GM12878 (cell line): ENCODE measurements around the gene CORO2B. TPM values are rescaled to one million over a fixed set of nuclear protein-coding genes. Genes with fewer than 3 reads are reported as not detected.

Source experiments
- ATAC-seq: fragments of 200-7000 bp; cut with Tn5 transposase; 3 replicates; pipeline ENCODE4 v1.9.1; 2020; ENCODE audit warnings: mild to moderate bottlenecking, moderate library complexity
- BruUV-seq: library from RNA; stranded (reverse); fragments of 400-500 nt; replicated peaks from 2 replicates; lab custom pipeline; 2021; lab: Mats Ljungman, UMichigan
- CTCF ChIA-PET: fragments of 300-600 bp; sonication (Branson Sonifier 250); formaldehyde crosslinking; extraction: SDS; loops from one replicate; lab custom pipeline; 2021; ENCODE audit warnings: inconsistent platforms; lab: Yijun Ruan, JAX
- POLR2A ChIA-PET: fragments of 350-600 bp; formaldehyde crosslinking; extraction: SDS; loops from one replicate; lab custom pipeline; 2021; ENCODE audit warnings: inconsistent platforms; lab: Charles Lee
- RAD21 ChIA-PET: fragments of 300-600 bp; sonication (Branson Sonifier 250); formaldehyde crosslinking; loops from one replicate; lab custom pipeline; 2023; ENCODE audit warnings: antibody characterized with exemption; ENCODE audit not compliant: unreplicated experiment; lab: Charles Lee
- SMC1A ChIA-PET: fragments of 300-600 bp; sonication (Branson Sonifier 250); formaldehyde crosslinking; loops from one replicate; lab custom pipeline; 2023; ENCODE audit not compliant: unreplicated experiment, uncharacterized antibody; lab: Charles Lee
- DNase-seq: peaks from one replicate; pipeline ENCODE4 v3.0.0-alpha.2; 2011; ENCODE audit warnings: low read depth, low spot score
- FAIRE-seq: peaks from 3 replicates; lab custom pipeline; 2011; peaks lifted over from hg19 to GRCh38; lab: Jason Lieb, UNC
- H2AFZ ChIP-seq: 2 replicates; pipeline ENCODE4 v1.6.0; 2011; ENCODE audit warnings: low read depth, low read length, control low read depth; ENCODE audit not compliant: control insufficient read depth
- H3K27ac ChIP-seq: 2 replicates; pipeline ENCODE4 v1.5.1; 2011; ENCODE audit warnings: control low read depth; ENCODE audit not compliant: control insufficient read depth, insufficient read depth
- H3K27me3 ChIP-seq, 2 experiments: replicated peaks in 1 of 2; 2 replicates each; pipeline versions ENCODE4 v1.6.0 to v1.6.1; 2011; ENCODE audit warnings: low read length in 1 of 2; ENCODE audit not compliant: control insufficient read depth in 2 of 2, insufficient read depth in 2 of 2
- H3K36me3 ChIP-seq, 2 experiments: 2 replicates each; pipeline ENCODE4 v1.5.1; 2011; ENCODE audit warnings: low read length in 1 of 2; ENCODE audit not compliant: control insufficient read depth in 2 of 2, insufficient read depth in 2 of 2
- H3K4me1 ChIP-seq: 2 replicates; pipeline ENCODE4 v1.6.1; 2011; ENCODE audit warnings: mild to moderate bottlenecking, low read length, moderate library complexity, mixed read lengths; ENCODE audit not compliant: control insufficient read depth, insufficient read depth
- H3K4me2 ChIP-seq: 2 replicates; pipeline ENCODE4 v1.6.0; 2011; ENCODE audit warnings: control low read depth; ENCODE audit not compliant: control insufficient read depth, insufficient read depth
- H3K4me3 ChIP-seq: fragments of 200-600 bp; sonication (generic); 2 replicates; pipeline ENCODE4 v1.5.1; 2016
- H3K79me2 ChIP-seq: 2 replicates; pipeline ENCODE4 v1.6.0; 2011; ENCODE audit warnings: low read length; ENCODE audit not compliant: control insufficient read depth, insufficient read depth
- H3K9ac ChIP-seq: 2 replicates; pipeline ENCODE4 v1.8.0; 2011; ENCODE audit warnings: low read length, control low read depth, mixed read lengths; ENCODE audit not compliant: control insufficient read depth, insufficient read depth
- H3K9me3 ChIP-seq: replicated peaks from 3 replicates; pipeline ENCODE4 v1.5.1; 2011; ENCODE audit warnings: mild to moderate bottlenecking, low read length; ENCODE audit not compliant: control insufficient read depth, insufficient read depth
- H4K20me1 ChIP-seq: 2 replicates; pipeline ENCODE4 v1.6.0; 2011; ENCODE audit not compliant: control insufficient read depth, insufficient read depth
- SREBF1 ChIP-seq: IDR thresholded peaks from 2 replicates; pipeline ENCODE4 v1.6.1; 2012; ENCODE audit warnings: mild to moderate bottlenecking, low read length
- ZSCAN29 ChIP-seq: fragments of 450-650 bp; IDR thresholded peaks from 2 replicates; pipeline ENCODE4 v1.6.1; 2017; ENCODE audit warnings: mild to moderate bottlenecking, moderate library complexity
- WGBS: methylation state at CpG from one replicate; pipeline ENCODE4 v1.1.6; 2016; ENCODE audit warnings: low lambda C conversion rate; ENCODE audit not compliant: insufficient replicate concordance, insufficient coverage; ENCODE audit errors: missing lambda C conversion rate; 5-methylcytosine and 5-hydroxymethylcytosine counted together
- in situ Hi-C: fragments of 300-500 bp; cut with MboI; formaldehyde crosslinking; loops from 9 replicates; pipeline ENCODE4 v1.14.3; 2018; ENCODE audit warnings: mixed read lengths
- intact Hi-C: fragments of 100-400 bp; cut with micrococcal nuclease; formaldehyde crosslinking; loops from one replicate; pipeline ENCODE4 v1.14.2; 2022; ENCODE audit not compliant: unreplicated experiment
- polyA plus RNA-seq, 11 experiments: library from polyadenylated mRNA; depleted of rRNA in 4 of 11; unstranded in 6 of 11; stranded (reverse) in 5 of 11; fragments of >200 nt; fragmentation: Nextera tagmentation in 4 of 11; fragmentation: Illumina TruSeq in 1 of 11; extraction: Ambion mirVana in 4 of 11; extraction: Trizol in 1 of 11; gene quantifications; 1 replicate in 1 of 11; 2 replicates in 10 of 11; pipeline versions ENCODE4 v1.2.1 to v1.2.3, GENCODE V29; 2011 to 2016; ENCODE audit warnings: inconsistent platforms in 2 of 11, missing spikeins in 2 of 11, low read depth in 1 of 11
- total RNA-seq, 4 experiments: library from RNA; depleted of rRNA in 3 of 4; stranded (reverse); fragments of >200 nt in 3 of 4; fragmentation: Illumina TruSeq in 1 of 4; extraction: Trizol in 1 of 4; gene quantifications; 2 replicates each; pipeline versions ENCODE4 v1.2.1 to v1.2.3, GENCODE V29; 2013 to 2021
- TF ChIP-seq, protein P1 (sequence below): fragments of 450-650 bp; IDR thresholded peaks from 2 replicates; pipeline ENCODE4 v1.6.1; 2018; ENCODE audit warnings: mild to moderate bottlenecking, low read depth, moderate library complexity; ENCODE audit not compliant: partially characterized antibody
- TF ChIP-seq, protein P2 (sequence below): fragments of 450-650 bp; formaldehyde crosslinking; IDR thresholded peaks from 2 replicates; pipeline ENCODE4 v1.4.0; 2022; ENCODE audit warnings: mild to moderate bottlenecking, moderate library complexity
- TF ChIP-seq, protein P3 (sequence below): IDR thresholded peaks from 2 replicates; pipeline ENCODE4 v1.6.1; 2012; ENCODE audit warnings: low read depth, low read length, improper control_type of control experiment

Gene CORO2B
- total and polyA plus RNA-seq, 10 of the 15 experiments (the other 5 are each of a cell fraction or from before 2014, with no cell fraction given): 0.05 to 0.73 (median 0.13) TPM; not detected in 4

DNA sequence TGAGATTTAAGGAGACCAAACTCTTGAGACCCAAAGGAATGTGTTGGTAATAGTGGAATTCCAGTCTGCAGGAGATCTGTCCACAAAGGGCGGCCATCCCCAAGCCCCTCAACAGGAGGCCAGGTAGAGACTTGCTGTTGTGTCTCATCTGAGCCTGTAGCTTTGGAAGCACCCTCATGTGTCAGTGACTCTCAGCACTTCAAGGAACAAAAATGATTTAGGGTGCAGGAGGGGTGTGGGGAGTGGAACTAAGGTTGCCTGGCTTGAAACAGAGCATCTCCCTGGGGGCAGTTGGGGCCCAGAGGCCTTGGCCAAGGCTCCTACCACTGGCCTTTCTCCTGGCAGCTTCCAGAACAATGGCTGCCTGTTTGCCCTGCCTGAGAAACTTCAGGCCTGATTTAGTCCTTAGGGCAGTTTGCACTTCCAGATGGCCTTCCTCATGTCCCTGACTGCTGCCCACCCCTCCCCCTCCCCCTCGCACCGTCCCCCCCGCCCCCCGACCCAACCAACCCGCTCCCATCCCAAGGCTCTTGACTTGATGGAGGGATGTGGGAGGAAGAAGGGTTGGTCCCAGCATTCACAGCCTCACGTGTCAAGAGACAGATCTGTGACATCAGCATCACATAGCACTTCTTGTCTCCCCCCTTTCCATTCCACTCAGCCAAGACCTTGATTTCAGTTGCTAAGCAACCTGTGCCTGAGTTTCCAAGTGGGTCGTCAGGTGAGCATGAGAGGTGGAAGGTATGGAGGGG is 77.1 kb downstream of the CORO2B start:
- 7% methylated on average over 4 of the region's 8 CpGs for WGBS
- intact Hi-C loops: no loop called here
- no peak for DNase-seq
- H3K36me3 ChIP-seq: no peaks in the 10 kb centered on the region
- no peak overlapping the region for H3K27ac ChIP-seq
- ChIA-PET CTCF (interaction anchor here (1.0 kb wide), 1 partner anchor 18 kb away, joined by 4 read pairs; no protein-coding TSS in a partner anchor), POLR2A (no interaction called here)
- H3K4me2 ChIP-seq: no peak overlapping the region
- H3K79me2 ChIP-seq: no peaks in the 10 kb centered on the region
- H4K20me1 ChIP-seq: no peaks in the 10 kb centered on the region
- TF ChIP-seq, protein P1, sequence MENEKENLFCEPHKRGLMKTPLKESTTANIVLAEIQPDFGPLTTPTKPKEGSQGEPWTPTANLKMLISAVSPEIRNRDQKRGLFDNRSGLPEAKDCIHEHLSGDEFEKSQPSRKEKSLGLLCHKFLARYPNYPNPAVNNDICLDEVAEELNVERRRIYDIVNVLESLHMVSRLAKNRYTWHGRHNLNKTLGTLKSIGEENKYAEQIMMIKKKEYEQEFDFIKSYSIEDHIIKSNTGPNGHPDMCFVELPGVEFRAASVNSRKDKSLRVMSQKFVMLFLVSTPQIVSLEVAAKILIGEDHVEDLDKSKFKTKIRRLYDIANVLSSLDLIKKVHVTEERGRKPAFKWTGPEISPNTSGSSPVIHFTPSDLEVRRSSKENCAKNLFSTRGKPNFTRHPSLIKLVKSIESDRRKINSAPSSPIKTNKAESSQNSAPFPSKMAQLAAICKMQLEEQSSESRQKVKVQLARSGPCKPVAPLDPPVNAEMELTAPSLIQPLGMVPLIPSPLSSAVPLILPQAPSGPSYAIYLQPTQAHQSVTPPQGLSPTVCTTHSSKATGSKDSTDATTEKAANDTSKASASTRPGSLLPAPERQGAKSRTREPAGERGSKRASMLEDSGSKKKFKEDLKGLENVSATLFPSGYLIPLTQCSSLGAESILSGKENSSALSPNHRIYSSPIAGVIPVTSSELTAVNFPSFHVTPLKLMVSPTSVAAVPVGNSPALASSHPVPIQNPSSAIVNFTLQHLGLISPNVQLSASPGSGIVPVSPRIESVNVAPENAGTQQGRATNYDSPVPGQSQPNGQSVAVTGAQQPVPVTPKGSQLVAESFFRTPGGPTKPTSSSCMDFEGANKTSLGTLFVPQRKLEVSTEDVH: no peak
- TF ChIP-seq SREBF1 (no peak), ZSCAN29 (no peak)
- TF ChIP-seq, protein P2, sequence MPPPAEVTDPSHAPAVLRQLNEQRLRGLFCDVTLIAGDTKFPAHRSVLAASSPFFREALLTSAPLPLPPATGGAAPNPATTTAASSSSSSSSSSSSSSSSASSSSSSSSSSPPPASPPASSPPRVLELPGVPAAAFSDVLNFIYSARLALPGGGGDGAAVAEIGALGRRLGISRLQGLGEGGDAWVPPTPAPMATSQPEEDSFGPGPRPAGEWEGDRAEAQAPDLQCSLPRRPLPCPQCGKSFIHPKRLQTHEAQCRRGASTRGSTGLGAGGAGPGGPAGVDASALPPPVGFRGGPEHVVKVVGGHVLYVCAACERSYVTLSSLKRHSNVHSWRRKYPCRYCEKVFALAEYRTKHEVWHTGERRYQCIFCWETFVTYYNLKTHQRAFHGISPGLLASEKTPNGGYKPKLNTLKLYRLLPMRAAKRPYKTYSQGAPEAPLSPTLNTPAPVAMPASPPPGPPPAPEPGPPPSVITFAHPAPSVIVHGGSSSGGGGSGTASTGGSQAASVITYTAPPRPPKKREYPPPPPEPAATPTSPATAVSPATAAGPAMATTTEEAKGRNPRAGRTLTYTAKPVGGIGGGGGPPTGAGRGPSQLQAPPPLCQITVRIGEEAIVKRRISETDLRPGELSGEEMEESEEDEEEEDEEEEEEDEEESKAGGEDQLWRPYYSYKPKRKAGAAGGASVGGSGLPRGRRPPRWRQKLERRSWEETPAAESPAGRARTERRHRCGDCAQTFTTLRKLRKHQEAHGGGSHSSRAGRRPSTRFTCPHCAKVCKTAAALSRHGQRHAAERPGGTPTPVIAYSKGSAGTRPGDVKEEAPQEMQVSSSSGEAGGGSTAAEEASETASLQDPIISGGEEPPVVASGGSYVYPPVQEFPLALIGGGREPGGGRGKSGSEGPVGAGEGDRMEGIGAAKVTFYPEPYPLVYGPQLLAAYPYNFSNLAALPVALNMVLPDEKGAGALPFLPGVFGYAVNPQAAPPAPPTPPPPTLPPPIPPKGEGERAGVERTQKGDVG (CRISPR knock-in tag): no peak
- TF ChIP-seq, protein P3, sequence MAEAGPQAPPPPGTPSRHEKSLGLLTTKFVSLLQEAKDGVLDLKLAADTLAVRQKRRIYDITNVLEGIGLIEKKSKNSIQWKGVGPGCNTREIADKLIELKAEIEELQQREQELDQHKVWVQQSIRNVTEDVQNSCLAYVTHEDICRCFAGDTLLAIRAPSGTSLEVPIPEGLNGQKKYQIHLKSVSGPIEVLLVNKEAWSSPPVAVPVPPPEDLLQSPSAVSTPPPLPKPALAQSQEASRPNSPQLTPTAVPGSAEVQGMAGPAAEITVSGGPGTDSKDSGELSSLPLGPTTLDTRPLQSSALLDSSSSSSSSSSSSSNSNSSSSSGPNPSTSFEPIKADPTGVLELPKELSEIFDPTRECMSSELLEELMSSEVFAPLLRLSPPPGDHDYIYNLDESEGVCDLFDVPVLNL: no peak
- TF ChIP-seq, all 136 proteins: peak for 0
- Histone ChIP-seq H3K4me3 (no peak overlapping the region), H3K9ac (no peak overlapping the region), H3K4me1 (no peaks in the 10 kb centered on the region), H2AFZ (no peak overlapping the region), H3K27me3 (peaks cover 3% of the 10 kb centered on the region in 2 experiments), H3K9me3 (no peaks in the 10 kb centered on the region)
- BruUV-seq: no TSS peak
- ChIA-PET RAD21 (no interaction called here), SMC1A (no interaction called here)
- ATAC-seq: no peak
- no peak for FAIRE-seq
- in situ Hi-C loops: no loop called here
